DMS53 treated with DMSO at 0.1 percent for 48 hours (cell line): ENCODE data around the gene LRBA.
"Not testable (repeated sequence)": the region's sequence is repeated elsewhere in the genome, so short reads cannot be mapped to it uniquely, and the experiment has no call there.

ENCODE experiments used
- DNase-seq: peaks from one replicate; lab custom pipeline; 2025; ENCODE audit not compliant: unreplicated experiment; lab: John Stamatoyannopoulos, UW

The LRBA gene

DNA sequence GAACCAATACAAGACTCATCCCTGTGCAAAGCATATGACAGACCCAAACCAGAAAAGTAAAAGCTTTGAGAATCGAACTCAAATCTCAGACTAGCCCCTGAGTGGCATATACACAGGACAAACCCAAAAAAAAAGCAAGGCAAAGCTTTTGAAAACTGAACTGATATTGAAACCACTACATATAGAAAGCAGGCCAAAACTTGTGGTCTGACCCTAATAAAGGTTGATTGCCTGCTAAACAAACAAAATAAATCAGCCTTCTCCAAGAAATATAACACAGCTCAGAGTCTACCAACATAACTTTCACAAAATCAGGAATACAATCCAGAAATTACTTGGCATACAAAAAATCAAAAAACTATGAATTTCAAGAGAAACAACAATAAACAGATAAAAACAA, 40.3 kb downstream of the LRBA start:
- no peak for DNase-seq

DNA sequence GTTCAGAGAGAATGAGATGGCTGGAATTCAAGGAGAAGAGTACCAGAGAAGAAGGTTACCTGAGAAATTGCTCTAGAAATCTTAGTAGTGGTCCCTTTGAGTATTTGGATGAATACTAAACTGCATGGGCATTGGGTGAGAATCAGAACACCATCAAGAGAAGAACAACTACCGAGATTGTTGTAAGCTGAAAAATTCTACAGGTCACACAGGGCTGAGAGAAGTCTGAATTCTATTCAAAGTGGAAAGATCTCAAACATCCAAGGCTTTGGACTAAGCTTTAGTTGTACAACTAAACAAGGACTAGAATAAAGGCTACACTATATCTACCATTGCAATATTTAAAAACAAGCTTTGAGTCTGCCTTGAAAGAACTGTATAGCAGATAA, 40.8 kb downstream of the LRBA start:
- no peak for DNase-seq

DNA sequence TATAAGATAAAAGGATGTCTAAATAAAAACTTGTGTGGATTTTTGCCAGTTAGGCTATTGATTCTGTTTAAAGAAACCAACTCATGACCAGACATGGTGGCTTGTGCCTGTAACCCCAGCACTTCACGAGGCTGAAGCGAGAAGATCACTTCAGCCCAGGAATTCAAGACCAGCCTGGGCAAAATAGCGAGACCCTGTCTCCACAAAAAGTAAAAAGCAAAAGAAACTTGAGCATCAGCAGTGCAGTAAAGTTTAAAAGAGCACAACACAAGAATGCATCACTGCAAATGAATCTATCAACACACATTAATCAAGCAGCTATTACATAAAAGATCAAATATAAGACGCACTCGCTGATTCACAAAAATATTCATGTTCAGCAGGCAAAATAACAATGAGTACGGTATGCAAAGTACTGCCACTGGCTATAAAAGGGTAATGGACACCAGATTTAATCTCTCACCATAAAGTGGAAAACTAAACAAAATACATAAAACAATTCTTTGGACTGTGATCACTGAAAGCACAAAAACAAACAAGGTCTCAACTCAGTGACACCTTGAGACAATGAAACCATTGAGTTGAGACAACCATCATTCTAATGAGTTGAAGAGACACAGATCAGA, 41.3 kb downstream of the LRBA start:
- DNase-seq: no peak

DNA sequence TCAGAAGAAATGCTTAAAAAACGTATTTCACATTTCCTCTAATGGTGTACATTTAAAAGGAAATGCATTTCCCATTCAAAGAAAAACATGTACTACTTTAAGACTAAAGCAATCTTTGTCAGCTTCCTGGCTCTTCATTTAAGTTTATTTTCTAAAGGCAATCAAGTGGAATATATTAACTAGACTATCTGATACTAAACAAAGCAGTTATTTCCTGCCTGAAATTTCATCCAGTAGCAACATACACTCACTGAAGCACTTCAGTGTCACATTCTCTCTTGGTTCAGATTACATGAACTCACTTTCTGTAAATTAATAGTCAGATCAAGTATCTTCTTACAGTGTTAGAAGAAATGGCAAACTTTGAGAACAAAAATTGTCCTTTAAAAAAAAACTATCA, 42.5 kb downstream of the LRBA start:
- DNase-seq: peak; percentile 6

DNA sequence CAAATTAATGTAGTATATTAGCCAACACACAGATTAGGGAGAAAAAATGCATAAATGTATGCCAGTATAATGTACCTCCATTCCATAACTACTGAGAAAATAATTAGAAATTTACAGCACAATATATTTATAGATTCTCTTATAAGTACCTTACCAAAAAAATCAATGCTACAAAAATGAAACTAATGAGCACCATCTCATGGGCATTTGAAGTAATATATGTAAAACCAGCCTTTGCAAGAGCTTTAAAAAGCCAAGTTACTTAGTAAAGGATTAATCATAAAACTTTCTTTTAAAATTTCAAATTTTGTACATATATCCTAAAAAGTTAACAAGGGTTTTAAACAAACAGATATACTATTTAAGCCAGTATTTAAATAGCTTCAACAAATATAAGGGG, 43.2 kb downstream of the LRBA start:
- DNase-seq: no peak

DNA sequence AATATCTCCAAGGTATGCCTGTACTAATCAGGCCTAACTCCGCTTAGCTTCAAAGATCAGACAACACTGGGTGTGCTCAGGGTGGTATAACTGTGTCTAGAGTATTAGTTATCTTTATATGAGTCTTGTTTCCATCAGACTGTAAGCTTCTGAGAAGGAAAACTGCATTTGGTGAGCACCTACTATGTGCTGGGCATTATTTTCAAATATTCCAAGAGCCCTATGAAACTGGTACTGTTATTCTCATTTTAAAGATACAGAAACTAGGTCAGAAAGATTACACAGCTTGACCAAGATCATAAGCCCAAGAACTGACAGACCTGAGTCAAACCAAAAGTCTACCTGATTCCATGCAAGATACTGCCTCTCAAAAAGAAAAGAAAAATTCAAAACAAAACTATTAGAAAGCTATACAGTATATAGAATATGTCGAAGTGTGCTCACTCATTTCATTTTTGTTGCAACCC, 44.4 kb downstream of the LRBA start:
- DNase-seq: no peak

DNA sequence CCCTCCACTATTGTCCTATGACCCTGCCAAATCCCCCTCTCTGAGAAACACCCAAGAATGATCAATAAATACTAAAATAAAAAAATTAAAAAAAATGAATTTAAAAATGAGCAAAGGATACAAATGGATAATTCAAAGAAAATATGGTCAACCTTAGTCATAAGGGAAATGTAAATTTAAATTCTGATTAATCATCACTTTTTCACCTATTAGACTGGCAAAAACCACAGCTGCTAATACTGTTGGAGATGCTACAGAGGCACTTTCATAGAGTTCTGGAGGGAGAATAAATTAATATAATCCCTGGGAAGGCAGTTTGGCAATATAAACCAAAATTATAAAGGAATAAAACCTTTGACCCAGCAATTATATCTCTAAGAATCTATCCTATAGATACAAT, 50.3 kb downstream of the LRBA start:
- DNase-seq: no peak

DNA sequence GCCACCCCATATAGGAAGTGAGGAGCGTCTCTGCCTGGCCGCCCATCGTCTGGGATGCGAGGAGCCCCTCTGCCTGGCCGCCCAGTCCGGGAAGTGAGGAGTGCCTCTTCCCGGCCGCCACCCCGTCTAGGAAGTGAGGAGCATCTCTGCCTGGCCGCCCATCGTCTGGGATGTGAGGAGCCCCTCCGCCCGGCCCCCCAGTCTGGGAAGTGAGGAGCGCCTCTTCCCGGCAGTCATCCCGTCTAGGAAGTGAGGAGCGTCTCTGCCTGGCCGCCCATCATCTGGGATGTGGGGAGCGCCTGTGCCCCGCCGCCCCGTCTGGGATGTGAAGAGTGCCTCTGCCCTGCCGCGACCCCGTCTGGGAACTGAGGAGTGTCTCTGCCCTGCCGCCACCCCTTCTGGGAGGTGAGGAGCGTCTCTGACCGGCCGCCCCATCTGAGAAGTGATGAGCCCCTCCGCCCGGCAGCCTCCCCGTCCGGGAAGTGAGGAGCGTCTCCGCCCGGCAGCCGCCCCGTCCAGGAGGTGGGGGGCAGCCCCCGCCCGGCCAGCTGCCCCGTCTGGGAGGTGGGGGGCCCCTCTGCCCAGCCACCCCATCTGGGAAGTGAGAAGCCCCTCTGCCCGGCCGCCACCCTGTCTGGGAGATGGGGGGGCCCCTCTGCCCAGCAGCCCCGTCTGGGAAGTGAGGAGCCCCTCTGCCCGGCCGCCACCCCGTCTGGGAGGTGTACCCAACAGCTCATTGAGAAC, 51.3 kb downstream of the LRBA start:
- not testable (repeated sequence) for DNase-seq

DNA sequence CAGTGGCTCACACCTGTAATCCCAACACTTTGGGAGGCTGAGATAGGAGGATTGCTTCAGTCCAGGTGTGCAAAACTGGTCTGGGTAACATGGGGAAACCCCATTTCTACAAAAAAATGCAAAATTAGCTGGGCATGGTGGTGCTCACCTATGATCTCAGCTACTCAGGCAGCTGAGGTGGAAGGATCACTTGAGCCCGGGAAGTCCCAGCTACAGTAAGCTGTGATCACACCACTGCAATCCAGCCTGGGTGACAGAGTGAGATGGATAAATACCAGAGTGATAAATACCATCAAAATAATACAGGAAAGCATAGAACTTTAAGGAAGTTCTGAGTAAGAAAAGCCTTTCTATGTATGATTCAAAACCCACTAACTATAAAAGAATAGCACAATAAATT, 52.8 kb downstream of the LRBA start:
- no peak for DNase-seq

DNA sequence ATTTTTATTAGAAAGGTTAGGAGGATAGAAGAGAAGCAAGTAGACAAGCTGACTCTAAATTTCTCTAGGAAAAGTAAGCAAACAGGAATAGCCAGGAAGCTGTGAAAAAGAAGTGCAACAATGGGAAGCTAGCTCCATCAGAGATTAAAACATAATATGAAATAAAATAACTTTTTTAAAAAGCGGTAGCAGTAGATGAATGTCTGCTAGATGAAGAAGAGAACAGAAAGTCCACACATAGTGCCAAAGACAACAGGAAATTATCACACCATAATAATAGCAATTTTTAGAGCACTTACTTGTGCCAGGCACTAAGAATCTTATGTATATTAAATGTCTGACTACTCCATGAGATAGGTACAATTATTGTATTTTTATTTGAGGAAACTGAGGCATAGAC, 53.5 kb downstream of the LRBA start:
- no peak for DNase-seq

DNA sequence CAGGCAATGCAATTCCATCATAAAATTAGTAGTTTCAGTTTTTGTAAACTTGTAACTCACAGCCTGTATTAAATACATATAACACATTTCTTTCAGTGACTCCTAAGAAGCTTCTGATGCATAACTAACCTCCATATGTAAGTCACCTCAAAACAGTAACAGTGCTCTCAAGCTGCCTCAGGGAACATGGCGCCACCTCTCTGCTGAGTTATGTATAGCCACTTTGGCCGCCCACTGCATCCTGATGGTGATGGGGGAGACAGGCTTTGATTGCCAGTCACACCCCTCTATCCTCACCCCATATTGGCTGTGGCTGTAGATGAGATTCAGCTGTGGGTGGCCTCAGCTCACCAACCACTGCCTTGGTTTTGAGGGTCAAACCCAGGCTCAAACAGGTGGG, 54.3 kb downstream of the LRBA start:
- no peak for DNase-seq

DNA sequence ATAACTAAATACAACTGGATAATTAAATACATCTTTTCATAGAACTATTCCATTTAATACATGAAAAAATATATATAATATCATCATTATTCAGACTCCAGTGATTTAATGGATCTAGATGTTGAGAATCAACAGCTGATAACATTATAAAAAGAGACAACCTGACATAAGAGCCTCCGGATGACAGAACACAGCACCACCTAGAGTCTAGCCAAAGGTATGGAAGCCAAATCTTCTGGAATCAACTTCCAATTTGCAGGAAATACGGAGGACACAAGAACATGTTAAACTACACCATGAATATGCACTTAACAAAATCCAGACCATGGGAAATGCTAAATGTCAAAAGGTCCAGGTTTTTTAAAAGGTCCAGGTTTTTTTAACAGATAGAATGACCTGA, 55.0 kb downstream of the LRBA start:
- DNase-seq: no peak

DNA sequence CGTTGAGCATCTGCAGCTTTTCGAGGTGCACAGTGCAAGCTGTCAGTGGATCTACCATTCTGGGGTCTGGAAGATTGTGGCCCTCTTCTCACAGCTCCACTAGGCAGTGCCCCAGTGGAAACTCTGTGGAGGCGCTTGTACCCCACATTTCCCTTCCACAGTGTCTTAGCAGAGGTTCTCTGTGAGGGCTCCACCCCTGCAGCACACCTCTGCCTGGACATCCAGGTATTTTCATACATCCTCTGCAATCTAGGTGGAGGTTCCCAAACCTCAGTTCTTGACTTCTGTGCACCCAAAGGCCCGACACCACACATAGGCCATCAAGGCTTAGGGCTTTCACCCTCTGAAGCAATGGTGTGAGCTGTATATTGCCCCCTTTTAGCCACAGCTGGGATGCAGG, 57.1 kb downstream of the LRBA start:
- DNase-seq: not testable (repeated sequence)

DNA sequence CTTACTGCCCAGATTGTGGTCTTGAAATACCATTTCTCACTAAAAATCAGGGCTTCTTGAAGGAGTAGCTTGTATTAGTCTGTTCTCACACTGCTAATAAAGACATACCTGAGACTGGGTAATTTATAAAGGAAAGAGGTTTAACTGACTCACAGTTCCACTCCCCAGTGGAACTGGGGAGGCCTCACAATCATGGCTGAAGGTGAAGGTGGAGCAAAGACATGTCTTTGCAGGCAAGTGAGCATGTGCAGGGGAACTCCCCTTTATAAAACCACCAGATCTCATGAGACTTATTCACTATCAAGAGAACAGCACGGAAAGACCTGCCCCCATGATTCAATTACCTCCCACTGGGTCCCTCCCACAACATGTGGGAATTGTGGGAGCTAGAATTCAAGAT, 58.0 kb downstream of the LRBA start:
- DNase-seq: not testable (repeated sequence)

DNA sequence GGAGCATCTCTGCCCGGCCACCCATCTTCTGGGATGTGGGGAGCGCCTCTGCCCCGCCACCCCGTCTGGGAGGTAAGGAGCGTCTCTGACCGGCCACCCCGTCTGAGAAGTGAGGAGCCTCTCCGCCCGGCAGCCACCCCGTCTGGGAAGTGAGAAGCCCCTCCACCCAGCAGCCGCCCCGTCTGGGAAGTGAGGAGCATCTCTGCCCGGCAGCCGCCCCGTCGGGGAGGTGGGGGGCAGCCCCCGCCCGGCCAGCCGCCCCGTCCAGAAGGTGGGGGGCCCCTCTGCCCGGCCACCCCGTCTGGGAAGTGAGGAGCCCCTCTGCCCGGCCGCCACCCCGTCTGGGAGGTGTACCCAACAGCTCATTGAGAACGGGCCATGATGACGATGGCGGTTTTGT, 61.2 kb downstream of the LRBA start:
- DNase-seq: not testable (repeated sequence)

DNA sequence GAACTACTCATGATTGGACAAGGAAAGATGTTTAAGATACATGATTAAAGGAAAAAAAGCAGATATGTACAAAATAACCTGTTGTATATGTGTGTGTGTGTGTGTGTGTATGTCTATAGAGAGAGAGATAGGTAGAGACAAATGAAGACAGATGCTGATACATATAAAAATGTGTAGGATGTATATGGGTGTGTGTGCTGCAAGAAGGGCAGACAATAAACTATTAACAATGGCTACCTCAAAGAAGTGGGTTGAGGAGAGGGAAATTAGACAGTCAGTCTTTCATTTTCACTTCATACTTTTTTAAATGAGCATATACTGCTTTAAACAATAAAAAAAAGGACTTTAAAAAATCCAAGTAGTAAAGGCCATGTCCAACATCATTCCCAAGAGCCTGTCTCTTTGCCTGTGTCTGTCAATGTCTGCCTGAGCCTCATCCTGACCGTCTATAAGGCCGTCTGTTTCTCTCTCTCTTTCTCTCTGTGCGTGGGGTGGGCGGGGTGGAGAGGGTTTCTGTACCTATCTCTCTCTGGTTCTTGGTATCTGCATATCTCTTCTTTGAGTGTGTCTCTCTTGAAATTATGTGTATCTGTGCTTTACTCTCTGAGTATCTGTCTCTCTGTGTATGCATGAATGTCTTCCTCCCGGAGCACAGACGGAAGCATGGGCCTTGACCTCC, 62.8 kb downstream of the LRBA start:
- no peak for DNase-seq

DNA sequence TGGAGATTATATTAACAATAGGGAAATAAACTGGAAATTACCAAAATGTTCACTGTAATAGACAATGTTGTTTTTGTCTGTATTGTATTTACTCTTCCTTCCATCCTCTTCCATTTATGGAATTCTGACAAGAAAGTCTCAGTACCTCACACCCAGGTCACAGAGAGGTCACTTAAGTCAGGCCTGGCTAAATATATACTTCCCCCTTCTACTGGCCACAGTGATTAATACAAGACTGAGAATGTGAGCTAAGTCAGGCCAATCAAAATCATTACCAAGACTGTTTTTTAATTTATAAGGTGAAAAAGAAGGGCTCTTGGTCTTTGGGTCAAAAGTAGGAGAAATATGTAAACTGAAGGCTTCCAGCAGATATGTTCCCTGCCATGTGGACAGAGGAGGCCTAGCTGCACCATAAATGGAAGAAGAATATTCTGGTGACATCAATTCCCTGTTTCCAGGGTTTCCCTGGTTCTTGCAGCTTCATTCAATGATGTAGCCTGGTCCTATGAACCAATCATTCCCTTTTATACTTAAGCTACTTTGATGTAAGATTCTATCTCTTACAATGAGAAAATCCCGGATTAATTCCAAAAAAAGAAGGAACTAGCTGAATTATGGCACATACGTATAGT, 64.3 kb downstream of the LRBA start:
- no peak for DNase-seq

DNA sequence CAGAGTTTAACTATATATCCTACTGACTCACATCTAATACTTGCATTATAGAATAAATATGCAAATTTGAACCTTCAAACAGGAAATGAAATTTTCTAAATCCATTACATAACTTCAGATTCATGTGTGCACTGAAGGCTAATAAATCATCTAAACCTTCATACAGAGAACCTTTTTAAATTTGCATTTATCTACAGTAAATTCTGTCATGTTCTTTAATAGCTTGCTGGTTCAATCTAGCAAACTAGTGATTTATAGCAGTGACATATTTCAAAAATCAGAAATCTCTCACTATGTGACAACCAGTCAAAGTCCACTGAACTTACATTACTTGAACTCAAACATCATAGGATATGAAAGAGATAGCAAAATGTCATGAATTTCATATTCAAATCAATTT, 65.1 kb downstream of the LRBA start:
- DNase-seq: no peak

DNA sequence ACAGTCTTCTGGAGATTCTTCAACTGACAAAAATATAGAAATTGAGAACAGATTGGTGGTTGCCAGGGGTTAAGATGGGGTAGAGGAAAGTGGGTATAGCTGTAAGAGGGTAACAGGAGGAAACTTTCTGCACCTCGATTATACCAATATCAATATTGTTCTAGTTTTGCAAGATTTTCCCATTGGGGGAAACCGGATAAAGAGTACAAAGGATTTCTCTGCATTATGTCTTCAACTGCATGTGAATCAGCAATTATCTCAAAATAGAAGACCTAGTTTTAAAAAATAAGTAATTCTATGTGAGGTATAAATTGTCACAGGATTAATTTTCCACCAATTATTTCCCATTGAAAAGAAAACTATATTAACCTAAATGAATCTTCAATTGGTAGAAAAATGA, 65.7 kb downstream of the LRBA start:
- no peak for DNase-seq

DNA sequence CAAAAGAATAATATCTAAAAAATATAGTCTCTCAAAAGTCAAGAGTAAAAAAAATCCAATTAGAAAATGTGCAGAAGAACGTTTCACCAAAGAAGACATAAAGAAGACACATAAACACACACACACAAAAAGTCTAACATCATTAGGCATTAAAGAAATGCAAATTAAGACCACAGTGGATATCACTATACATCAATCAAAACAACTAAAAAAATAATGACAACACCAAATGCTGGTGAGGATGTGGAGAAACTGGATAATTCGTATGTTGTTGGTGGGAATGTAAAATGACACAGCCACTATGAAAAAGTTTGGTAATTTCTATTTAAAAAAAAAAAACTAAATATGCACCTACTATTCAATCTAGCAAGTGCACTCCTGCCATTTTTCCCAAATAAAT, 66.4 kb downstream of the LRBA start:
- no peak for DNase-seq

DNA sequence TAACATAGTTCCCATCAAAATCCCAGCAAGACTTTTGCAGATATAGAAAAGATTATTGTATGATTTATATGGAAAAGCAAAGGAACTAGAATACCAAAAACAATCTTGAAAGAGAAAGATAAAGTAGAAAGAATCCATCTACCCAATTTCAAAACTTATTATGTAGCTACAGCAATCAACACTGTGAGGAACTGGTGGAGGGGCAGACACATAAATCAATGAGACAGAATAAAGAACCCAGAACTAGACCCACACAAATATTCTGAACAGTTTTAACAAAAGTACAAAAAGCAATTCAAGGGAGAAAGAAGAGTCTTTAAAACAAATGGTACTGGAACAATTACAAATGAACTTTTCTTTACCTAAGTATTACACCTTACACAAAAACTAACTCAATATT, 67.0 kb downstream of the LRBA start:
- DNase-seq: no peak

DNA sequence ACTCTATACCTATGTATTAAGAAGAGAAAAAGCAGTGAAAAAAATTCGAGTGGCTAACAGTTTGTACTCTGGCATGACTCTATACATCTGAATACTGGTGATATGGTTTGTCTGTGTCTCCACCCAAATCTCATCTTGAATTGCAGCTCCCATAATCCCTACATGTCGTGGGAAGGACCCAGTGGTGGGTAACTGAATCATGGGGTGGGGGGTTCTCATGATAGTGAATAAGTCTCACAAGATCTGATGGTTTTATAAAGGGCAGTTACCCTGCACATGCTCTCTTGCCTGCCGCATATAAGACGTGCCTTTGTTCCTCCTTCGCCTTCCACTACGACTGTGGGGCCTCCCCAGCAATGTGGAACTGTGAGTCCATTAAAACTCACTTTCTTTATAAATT, 70.4 kb downstream of the LRBA start:
- no peak for DNase-seq
